ENCODE results near the gene RYR2. TPM values are rescaled to one million over a fixed set of nuclear protein-coding genes. Genes with fewer than 3 reads are reported as not detected.

RYR2 gene
- total RNA-seq, 2 experiments from 2014 or later = not detected

DNA sequence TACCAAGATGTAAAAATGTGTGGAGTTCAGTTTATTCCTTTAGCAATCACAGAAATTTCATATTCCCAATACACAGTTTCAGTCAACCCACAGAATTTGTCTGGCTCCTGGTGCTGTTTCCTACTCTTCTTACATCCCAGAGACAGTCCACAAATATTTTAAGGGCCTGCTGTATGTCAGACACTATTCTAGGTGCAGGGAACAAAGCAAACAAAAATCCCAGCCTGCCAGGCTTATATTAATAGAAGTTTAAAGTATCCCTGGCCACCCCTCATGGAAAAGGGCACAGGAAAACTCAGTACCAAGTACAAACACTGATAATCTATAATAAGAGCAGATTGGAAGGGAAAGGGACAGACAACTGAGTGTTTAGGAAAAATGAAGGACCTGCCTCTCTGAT is 653.9 kb downstream of the RYR2 start:
- POLR2A ChIA-PET = no interaction called here
- Histone ChIP-seq H3K27ac (ENCODE audit: low read depth, low read length, poor library complexity, severe bottlenecking) (no peak overlapping the region), H3K36me3 (ENCODE audit: insufficient read depth, low read length) (no peaks in the 10 kb centered on the region), H2AFZ (ENCODE audit: low read length) (no peak overlapping the region), H3K4me2 (ENCODE audit: low read length) (no peak overlapping the region), H3K9me2 (ENCODE audit: insufficient read depth, low read length) (no peaks in the 10 kb centered on the region), H3K9me3 (ENCODE audit: low read length) (no peaks in the 10 kb centered on the region), H3K79me2 (ENCODE audit: insufficient read depth, low read depth, low read length) (no peaks in the 10 kb centered on the region), H4K20me1 (ENCODE audit: insufficient read depth, low read length) (no peaks in the 10 kb centered on the region), H3K4me3 (ENCODE audit: low read depth, low read length, poor library complexity, severe bottlenecking) (no peak overlapping the region), H3K4me1 (ENCODE audit: insufficient read depth, low read length, poor library complexity, severe bottlenecking) (no peaks in the 10 kb centered on the region)
- DNase-seq (ENCODE audit: low spot score) = no peak
- TF ChIP-seq, protein P1, sequence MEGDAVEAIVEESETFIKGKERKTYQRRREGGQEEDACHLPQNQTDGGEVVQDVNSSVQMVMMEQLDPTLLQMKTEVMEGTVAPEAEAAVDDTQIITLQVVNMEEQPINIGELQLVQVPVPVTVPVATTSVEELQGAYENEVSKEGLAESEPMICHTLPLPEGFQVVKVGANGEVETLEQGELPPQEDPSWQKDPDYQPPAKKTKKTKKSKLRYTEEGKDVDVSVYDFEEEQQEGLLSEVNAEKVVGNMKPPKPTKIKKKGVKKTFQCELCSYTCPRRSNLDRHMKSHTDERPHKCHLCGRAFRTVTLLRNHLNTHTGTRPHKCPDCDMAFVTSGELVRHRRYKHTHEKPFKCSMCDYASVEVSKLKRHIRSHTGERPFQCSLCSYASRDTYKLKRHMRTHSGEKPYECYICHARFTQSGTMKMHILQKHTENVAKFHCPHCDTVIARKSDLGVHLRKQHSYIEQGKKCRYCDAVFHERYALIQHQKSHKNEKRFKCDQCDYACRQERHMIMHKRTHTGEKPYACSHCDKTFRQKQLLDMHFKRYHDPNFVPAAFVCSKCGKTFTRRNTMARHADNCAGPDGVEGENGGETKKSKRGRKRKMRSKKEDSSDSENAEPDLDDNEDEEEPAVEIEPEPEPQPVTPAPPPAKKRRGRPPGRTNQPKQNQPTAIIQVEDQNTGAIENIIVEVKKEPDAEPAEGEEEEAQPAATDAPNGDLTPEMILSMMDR (conservative IDR thresholded peaks at IDR 0.05; ENCODE audit: low read length) = no peak
- no peak for TF ChIP-seq EZH2phosphoT487 (IDR thresholded peaks at IDR 0.05; ENCODE audit: borderline replicate concordance, low read depth, low read length)
- BruUV-seq (replicated peaks) = no TSS peak
- intact Hi-C loops (cut with micrococcal nuclease; ENCODE audit: unreplicated experiment) = no loop called here
- CTCF ChIA-PET (ENCODE audit: unreplicated experiment) = no interaction called here

DNA sequence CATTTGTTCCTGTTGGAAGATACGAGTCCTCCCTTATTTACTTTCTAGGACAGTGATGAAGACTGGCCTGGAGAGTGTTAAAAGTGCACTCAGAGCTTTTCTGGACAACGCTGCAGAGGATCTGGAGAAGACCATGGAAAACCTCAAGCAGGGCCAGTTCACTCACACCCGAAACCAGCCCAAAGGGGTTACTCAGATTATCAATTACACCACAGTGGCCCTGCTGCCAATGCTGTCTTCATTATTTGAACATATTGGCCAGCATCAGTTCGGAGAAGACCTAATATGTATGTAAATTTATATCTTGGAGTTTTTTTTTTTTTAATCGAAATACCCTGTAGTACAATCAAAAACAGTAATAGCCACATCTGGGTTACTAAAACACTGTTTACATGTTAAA is 658.2 kb downstream of the RYR2 start:
- Histone ChIP-seq H3K79me2 (ENCODE audit: insufficient read depth, low read depth, low read length) (no peaks in the 10 kb centered on the region), H2AFZ (ENCODE audit: low read length) (no peak overlapping the region), H3K4me3 (ENCODE audit: low read depth, low read length, poor library complexity, severe bottlenecking) (no peak overlapping the region), H4K20me1 (ENCODE audit: insufficient read depth, low read length) (no peaks in the 10 kb centered on the region), H3K27ac (ENCODE audit: low read depth, low read length, poor library complexity, severe bottlenecking) (no peak overlapping the region), H3K4me2 (ENCODE audit: low read length) (no peak overlapping the region), H3K9me2 (ENCODE audit: insufficient read depth, low read length) (no peaks in the 10 kb centered on the region), H3K36me3 (ENCODE audit: insufficient read depth, low read length) (no peaks in the 10 kb centered on the region), H3K4me1 (ENCODE audit: insufficient read depth, low read length, poor library complexity, severe bottlenecking) (no peaks in the 10 kb centered on the region), H3K9me3 (ENCODE audit: low read length) (no peaks in the 10 kb centered on the region)
- intact Hi-C loops (cut with micrococcal nuclease; ENCODE audit: unreplicated experiment) = no loop called here
- TF ChIP-seq, protein P1 (conservative IDR thresholded peaks at IDR 0.05; ENCODE audit: low read length) = no peak
- no peak for TF ChIP-seq EZH2phosphoT487 (IDR thresholded peaks at IDR 0.05; ENCODE audit: borderline replicate concordance, low read depth, low read length)
- ChIA-PET CTCF (ENCODE audit: unreplicated experiment) (no interaction called here), POLR2A (interaction anchor here (0.6 to 0.7 kb wide), 2 partner anchors 8 to 514 kb away, joined by 3 to 5 read pairs; no protein-coding TSS in a partner anchor)
- no TSS peak for BruUV-seq (replicated peaks)
- no peak for DNase-seq (ENCODE audit: low spot score)

- Histone ChIP-seq H3K4me3 (ENCODE audit: low read depth, low read length, poor library complexity, severe bottlenecking) (no peak overlapping the region), H3K9me3 (ENCODE audit: low read length) (no peaks in the 10 kb centered on the region), H3K4me1 (ENCODE audit: insufficient read depth, low read length, poor library complexity, severe bottlenecking) (no peaks in the 10 kb centered on the region), H4K20me1 (ENCODE audit: insufficient read depth, low read length) (no peaks in the 10 kb centered on the region), H3K36me3 (ENCODE audit: insufficient read depth, low read length) (no peaks in the 10 kb centered on the region), H2AFZ (ENCODE audit: low read length) (no peak overlapping the region), H3K9me2 (ENCODE audit: insufficient read depth, low read length) (no peaks in the 10 kb centered on the region), H3K27ac (ENCODE audit: low read depth, low read length, poor library complexity, severe bottlenecking) (no peak overlapping the region), H3K4me2 (ENCODE audit: low read length) (no peak overlapping the region), H3K79me2 (ENCODE audit: insufficient read depth, low read depth, low read length) (no peaks in the 10 kb centered on the region)
- ChIA-PET CTCF (ENCODE audit: unreplicated experiment) (no interaction called here), POLR2A (no interaction called here)
- intact Hi-C loops (cut with micrococcal nuclease; ENCODE audit: unreplicated experiment) = no loop called here
- BruUV-seq (replicated peaks) = no TSS peak
- no peak for DNase-seq (ENCODE audit: low spot score)
- TF ChIP-seq, protein P1 (conservative IDR thresholded peaks at IDR 0.05; ENCODE audit: low read length) = no peak
- no peak for TF ChIP-seq EZH2phosphoT487 (IDR thresholded peaks at IDR 0.05; ENCODE audit: borderline replicate concordance, low read depth, low read length)
Observed at GRCh38 chr1:237701534-237701933, 659.5 kb downstream of the RYR2 start.
